ENCODE data around the gene MFAP4.

Gene MFAP4

GRCh38 chr17:19386974-19387920 lies at the start of gene MFAP4:
Gene MFAP4 (minus strand): TSS chr17:19387190. CDS start chr17:19387155, 35 bp downstream.
- DNase-seq (ENCODE audit: low spot score), result no peak

DNA sequence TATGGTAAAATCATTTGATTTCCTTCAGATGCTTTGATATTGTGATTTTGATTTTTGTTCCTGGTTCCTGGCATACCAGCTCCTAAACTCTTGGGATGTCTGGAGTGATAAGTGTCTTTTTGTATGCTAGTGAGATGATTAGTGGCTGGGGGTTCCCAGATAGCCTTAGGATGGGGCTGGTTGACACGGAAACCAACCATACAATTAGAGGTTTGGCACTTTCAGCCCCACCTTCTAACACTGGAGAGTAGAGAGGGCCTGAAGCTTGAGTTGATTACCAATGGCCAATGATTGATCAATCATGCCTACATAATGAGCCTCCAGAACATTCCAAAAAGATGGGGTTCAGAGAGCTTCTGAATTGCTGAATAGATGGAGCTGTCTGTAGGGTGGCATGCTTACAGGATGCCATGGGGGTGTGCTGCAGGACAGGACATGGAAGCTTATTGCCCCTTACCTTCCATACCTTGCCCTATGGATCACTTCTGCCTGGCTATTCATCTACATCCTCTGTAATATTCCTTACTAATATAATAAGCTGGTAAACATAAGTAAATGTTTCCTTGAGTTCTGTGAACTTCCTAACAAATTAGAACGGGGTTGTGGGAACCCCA lies 46.8 kb upstream of the MFAP4 start:
- DNase-seq (ENCODE audit: low spot score), result no peak

DNA sequence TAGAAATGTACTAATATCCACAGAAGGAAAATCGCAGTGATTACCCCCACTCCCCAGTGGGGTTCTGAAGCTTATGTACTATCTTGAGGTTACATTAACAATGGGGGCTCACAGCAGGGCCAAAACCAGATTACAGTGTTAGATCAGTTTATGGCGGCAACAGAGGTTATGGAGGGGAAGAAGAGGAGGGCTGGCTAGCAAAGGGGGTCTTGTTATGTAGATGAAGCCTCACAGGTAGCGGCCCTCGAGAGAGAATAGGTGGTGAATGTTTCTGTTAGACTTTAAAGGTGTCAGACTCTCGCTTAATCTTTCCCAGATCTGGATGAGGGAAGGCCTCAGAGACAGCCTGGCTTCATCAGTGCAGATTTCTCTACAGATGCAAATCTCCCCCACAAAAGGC lies 46.3 kb upstream of the MFAP4 start:
- DNase-seq (ENCODE audit: low spot score), result no peak

DNA sequence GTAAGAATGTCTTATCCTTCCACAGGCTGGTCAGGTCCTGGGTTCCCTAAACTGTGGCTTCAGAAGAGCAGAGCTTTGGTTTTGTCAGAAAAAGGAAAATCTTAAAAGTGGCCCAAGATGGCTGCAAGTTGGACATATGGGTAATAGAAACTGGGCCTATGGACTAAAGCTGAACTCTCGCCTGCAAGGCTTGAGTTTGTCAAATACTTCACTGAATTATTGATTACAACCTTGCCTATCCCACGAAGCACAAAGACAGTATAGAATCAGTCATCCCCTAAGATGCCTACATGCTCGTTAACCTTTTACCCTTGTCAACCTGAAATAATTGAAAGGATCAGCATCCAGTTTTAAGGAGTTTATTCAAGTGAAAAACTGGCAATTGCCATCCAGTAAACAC lies 44.7 kb upstream of the MFAP4 start:
- no peak for DNase-seq (ENCODE audit: low spot score)

- DNase-seq (ENCODE audit: low spot score), result no peak
Observed at GRCh38 chr17:19426631-19427030, 39.6 kb upstream of the MFAP4 start.

DNA sequence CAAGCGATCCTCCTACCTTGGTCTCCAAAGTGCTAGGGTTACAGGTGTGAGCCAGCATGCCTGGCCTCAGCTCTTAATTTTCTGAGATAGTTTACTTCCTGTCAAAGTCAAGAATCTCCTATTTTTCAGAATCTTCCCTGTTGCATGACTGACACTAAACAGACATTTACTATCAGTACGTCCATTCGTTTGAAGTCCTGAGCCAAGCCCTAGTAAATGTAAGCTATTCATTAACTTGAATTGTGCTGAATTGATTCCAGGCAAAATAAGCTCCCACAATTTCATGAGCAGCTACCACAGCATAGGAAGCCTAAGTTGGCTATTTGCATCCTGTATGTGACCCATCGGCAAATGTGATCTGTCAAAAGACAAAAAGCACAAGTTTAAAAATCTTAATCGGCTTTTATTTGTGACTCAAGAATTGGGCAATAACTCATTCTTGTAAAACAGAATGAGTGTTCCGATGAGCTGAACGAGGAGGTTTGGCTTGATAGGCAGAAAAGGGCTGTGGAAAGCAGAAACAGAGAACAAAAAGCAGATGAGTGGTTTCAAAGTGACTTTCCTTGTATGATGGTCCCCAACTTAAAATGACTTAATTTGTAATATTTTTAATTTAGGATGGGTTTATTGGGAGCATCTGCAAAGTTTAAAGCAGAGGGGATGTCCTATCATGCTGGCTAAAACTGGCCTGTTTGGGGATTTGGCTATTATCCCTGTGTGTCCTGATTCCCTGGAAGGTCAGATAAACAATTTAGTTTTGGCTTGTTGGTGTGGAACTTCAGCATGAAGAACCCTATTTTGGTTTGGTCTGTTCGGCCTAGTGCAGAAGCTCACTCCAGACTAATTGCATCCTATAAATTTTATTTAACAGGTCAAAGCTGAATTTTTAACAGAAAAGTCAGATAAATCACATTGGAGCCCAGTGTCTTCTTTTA lies 38.2 kb upstream of the MFAP4 start:
- DNase-seq (ENCODE audit: low spot score), result peak; percentile 26

- no peak for DNase-seq (ENCODE audit: low spot score)
Observed at GRCh38 chr17:19421926-19422325, 34.9 kb upstream of the MFAP4 start.

DNA sequence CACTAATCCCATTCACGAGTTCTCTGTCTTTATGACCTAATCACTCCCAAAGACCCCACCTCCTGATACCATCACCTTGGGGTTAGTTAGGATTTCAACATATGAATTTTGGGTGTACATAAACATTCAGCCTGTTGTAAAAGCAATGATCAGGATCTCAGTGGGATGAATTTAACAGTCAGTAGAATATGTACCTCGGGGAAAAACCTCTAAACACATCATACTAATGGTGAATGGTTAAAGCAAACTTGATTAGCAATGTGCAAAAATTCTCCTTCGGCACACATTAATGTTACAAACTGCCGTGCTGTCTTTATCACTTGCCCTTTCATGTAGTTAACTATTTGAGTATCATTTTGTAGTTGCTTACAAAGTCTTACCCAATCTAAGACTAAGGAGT lies 34.2 kb upstream of the MFAP4 start:
- no peak for DNase-seq (ENCODE audit: low spot score)

DNA sequence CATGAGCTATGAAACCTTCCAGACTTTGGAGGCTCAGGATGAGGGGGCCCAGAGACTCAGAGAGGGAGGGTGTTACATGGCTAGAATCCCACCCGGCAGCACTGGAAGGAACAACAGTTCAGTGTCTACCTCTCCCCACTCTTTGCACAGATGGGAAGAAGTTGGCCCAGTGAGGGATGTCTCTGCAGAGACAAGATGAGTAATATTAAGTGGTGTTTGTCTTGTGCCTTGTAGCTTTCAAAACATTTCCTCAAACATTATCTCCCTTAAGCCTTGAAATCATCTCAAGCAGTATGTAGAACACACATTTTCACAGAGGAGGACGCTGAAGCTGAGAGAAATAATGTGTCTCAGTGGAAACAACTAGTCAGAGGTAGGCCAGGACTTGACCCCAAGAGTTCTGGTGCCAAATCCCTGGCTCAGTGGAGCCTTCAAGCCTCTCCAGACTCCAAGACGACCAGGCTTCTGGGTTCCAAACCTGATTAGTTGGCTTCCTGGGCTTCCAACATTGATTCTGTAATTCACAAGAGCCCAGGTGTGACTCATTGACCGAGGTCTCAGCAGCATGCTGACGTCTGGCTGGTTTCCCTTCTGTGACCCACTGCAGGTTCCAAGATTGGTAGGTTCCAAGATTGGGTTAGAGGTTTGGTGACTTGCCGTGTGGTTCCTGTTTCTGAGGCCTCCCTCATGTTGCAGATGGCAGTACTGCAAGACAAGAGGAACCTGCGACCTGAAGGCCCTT lies 31.4 kb upstream of the MFAP4 start:
- DNase-seq (ENCODE audit: low spot score), result no peak

DNA sequence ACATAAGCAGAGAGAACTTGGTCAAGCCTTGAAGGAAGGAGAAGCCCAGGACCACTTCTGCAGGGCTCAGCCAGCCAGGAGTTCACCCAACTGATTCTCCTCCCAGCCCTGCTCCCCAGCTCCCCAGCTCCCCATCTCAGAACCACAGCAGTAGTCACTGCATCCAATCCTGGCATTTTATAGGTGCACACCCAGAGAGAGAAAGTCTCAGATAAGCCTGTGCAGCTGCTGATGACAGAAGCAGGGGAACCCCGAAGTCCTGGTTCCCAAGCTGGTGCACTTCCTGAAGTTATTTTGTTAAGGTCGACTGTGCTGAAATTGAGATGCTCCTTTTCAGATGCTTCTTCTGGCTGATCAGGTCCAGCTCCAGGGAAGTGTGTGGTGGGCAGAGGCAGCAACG lies 30.6 kb upstream of the MFAP4 start:
- DNase-seq (ENCODE audit: low spot score), result no peak

DNA sequence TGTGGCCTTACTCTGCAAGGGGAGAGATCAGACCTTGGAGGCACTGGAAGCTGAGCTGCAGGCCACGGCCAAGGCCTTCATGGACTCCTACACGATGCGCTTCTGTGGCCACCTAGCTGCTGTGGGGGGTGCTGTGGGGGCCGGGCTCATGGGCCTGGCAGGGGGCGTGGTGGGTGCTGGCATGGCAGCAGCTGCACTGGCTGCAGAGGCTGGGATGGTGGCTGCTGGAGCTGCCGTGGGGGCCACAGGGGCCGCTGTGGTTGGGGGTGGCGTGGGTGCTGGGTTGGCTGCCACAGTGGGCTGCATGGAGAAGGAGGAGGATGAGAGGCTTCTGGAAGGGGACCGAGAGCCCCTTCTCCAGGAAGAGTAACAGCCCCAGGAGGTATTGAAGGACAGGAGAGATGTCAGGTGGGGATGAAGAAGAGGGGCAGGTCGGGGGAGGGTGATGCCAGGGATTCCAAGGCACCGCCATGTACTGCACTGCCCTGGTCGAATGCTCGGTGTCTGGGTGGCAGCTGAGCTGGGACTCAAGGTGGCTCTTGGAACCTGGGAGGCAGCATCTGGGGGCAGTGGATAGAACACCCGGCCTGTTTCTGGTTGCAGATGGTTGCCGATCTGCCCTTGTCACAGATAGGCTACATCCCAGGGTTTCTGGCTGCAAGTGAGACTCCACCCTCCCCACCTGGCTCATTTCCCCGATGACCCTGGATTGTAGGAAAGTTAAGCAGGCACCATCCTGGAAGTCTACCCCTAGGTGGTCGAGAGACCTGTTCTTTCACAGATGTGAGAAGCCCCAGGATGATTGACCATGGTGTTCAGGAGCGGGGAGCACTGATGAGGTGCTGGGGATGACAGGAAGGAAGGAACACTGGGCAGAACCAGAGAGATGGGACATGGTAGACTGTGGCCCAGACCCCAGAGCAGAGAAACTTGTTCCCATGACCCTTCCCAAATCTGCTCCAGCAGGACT lies 29.1 kb upstream of the MFAP4 start:
- no peak for DNase-seq (ENCODE audit: low spot score)

- DNase-seq (ENCODE audit: low spot score), result no peak
Observed at GRCh38 chr17:19415311-19415710, 28.3 kb upstream of the MFAP4 start.

GRCh38 chr17:19414396-19415280 lies 27.6 kb upstream of the MFAP4 start:
- no peak for DNase-seq (ENCODE audit: low spot score)

DNA sequence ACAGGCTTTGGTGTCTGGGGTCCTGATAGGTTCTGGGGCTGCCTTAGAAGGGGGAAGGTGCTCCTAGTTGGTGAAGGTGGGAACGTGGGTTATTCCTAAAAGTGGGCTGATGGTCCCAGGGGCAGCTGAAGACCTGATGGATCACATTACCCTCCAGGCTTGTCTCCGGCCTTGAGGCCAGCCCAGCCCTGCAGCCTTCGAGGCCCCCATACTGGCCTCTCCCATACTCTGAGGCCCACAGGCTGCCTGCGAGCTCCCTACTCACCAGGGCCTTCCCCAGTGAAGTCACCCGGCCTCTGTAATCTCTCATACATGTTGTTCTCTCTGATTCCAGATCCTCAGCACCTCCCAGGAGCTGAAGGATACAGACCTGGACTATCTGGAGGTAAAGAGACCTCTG lies 26.8 kb upstream of the MFAP4 start:
- DNase-seq (ENCODE audit: low spot score), result no peak

- no peak for DNase-seq (ENCODE audit: low spot score)
Observed at GRCh38 chr17:19412984-19413383, 26.0 kb upstream of the MFAP4 start.

- DNase-seq (ENCODE audit: low spot score), result no peak
Observed at GRCh38 chr17:19412510-19412909, 25.5 kb upstream of the MFAP4 start.

GRCh38 chr17:19411631-19412030 lies 24.6 kb upstream of the MFAP4 start:
- DNase-seq (ENCODE audit: low spot score), result no peak

GRCh38 chr17:19410875-19411620 lies 24.1 kb upstream of the MFAP4 start, which contains the start of gene RNF112:
Gene RNF112 (plus strand): TSS chr17:19411232. CDS start chr17:19411409, 177 bp downstream.
- DNase-seq (ENCODE audit: low spot score), result no peak

- no peak for DNase-seq (ENCODE audit: low spot score)
Observed at GRCh38 chr17:19410091-19410490, 23.1 kb upstream of the MFAP4 start.
